Uterus (tissue), 4 donors: ENCODE measurements around the gene SCARF1. TPM values are rescaled to one million over a fixed set of nuclear protein-coding genes. Genes with fewer than 3 reads are reported as not detected.
A peak's percentile ranks its signal among the peaks of the same experiment; 100 is the strongest.

Experiments
- DNase-seq, 2 donors: peaks; one replicate each; pipeline ENCODE4 v3.0.0-alpha.2; 2019 to 2020
- H3K27ac ChIP-seq, 2 donors: fragments of 200-600 bp; sonication (generic); 1 replicate in 1 of 2; 2 replicates in 1 of 2; pipeline ENCODE4 v1.5.1; 2016 to 2018
- H3K27me3 ChIP-seq, 2 donors: fragments of 200-600 bp; sonication (generic); one replicate each; pipeline ENCODE4 v1.5.1; 2018 to 2019; ENCODE audit warnings: control low read depth in 1 of 2
- H3K36me3 ChIP-seq, 2 donors: fragments of 200-600 bp; sonication (generic); one replicate each; pipeline ENCODE4 v1.5.1; 2019; ENCODE audit warnings: control low read depth in 1 of 2
- H3K4me1 ChIP-seq, 2 donors: fragments of 200-600 bp; sonication (generic); one replicate each; pipeline ENCODE4 v1.5.1; 2018 to 2019; ENCODE audit warnings: control low read depth in 1 of 2
- H3K4me3 ChIP-seq, 2 donors: fragments of 200-600 bp; sonication (generic); 1 replicate in 1 of 2; 2 replicates in 1 of 2; pipeline ENCODE4 v1.5.1; 2018 to 2019; ENCODE audit warnings: mild to moderate bottlenecking in 1 of 2
- H3K9me3 ChIP-seq, 2 donors: fragments of 200-600 bp; sonication (generic); one replicate each; pipeline ENCODE4 v1.5.1; 2019; ENCODE audit warnings: control low read depth in 1 of 2
- POLR2A ChIP-seq, 2 donors: fragments of 450-650 bp; IDR thresholded peaks; one replicate each; pipeline ENCODE4 v1.6.1; 2016; ENCODE audit warnings: antibody characterized with exemption in 2 of 2, mild to moderate bottlenecking in 1 of 2, moderate library complexity in 1 of 2
- intact Hi-C: fragments of 100-400 bp; cut with DNase I; formaldehyde crosslinking; loops from one replicate; pipeline ENCODE4 v1.15.1; 2023; ENCODE audit warnings: low total_unique reads
- total RNA-seq, 4 donors: library from RNA; depleted of rRNA in 3 of 4; stranded (reverse); fragments of >200 nt in 3 of 4; gene quantifications; one replicate each; pipeline versions ENCODE4 v1.1.0 to v1.2.4, GENCODE V29; 2014 to 2023
- TF ChIP-seq, protein P1 (sequence below), 4 experiments: fragments of 200-600 bp in 2 of 4; fragments of 450-650 bp in 2 of 4; sonication (generic) in 2 of 4; IDR thresholded peaks; one replicate each; pipeline ENCODE4 v1.5.1; 2016 to 2019; ENCODE audit warnings: antibody characterized with exemption in 4 of 4, mild to moderate bottlenecking in 2 of 4, moderate library complexity in 1 of 4
- donor health status: DM: yes; HTN: yes; CAD: no.

Gene SCARF1
- total RNA-seq, 4 donors from 2014 or later = 4.4 to 33.2 (median 14.2) TPM

DNA sequence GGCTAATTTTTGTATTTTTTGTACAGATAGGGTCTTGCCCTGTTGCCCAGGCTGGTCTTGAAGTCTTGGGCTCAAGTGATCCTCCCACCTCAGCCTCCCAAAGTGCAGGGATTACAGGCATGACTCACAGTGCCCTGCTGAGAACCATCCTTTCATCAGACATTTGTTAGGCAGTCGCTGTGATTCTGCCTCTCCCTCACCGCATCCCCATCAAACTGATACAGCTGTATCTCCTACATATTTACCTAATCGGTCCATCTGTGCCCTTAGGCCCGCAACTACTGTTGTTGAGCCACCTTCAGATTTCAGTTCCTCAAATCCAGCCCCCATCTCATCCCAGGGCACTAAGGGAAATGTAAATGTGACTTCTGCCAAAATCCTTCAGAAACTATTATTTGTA, 14.9 kb downstream of the SCARF1 start:
- intact Hi-C loops = no loop called here
- DNase-seq = no peak
- no peak for TF ChIP-seq POLR2A (IDR thresholded peaks at IDR 0.05)
- TF ChIP-seq, protein P1, sequence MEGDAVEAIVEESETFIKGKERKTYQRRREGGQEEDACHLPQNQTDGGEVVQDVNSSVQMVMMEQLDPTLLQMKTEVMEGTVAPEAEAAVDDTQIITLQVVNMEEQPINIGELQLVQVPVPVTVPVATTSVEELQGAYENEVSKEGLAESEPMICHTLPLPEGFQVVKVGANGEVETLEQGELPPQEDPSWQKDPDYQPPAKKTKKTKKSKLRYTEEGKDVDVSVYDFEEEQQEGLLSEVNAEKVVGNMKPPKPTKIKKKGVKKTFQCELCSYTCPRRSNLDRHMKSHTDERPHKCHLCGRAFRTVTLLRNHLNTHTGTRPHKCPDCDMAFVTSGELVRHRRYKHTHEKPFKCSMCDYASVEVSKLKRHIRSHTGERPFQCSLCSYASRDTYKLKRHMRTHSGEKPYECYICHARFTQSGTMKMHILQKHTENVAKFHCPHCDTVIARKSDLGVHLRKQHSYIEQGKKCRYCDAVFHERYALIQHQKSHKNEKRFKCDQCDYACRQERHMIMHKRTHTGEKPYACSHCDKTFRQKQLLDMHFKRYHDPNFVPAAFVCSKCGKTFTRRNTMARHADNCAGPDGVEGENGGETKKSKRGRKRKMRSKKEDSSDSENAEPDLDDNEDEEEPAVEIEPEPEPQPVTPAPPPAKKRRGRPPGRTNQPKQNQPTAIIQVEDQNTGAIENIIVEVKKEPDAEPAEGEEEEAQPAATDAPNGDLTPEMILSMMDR (IDR thresholded peaks at IDR 0.05) = no peak

DNA sequence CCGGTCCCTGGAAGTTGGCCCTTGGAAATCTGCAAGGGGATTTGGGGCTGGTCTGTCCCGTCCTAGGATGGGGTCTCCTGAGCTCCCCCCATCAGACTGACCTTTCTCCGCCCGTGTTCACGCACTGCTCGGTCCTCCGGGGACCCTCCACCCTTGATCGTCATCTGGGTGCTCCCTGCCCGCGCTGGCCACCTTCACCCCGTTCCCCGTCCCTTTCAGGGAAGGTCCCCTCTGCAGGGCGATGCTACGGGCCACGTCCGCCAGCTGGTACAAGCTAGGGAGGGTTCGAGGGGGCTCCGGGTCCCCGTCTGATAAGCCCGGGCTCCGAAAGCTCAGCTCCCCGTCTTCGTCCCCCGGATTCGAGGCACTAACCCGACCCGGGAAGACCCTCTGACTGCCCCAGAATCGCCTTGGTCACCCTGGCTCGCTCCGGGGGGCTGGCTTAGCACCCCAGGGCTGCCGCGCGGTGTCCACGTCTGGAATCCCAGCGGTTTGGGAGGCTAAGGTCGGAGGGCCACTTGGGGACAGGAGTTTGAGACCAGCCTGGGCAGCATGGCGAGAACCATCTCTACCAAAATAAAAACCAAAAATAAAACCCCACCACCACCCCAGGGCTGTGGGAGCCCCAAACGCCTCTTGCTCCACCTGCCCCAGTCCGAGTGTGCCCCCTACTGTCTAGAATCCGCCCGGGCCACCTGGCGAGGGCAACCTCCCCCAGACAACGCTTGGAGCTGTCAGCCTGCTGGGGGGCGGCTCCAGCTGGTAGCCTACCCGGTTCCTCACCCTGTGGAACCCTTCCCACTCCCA, 15.8 kb downstream of the SCARF1 start:
- DNase-seq = no peak
- peak overlapping the region; percentile 85 to 88 for H3K27ac ChIP-seq

More for the DNA sequence above, 14.9 kb downstream of the SCARF1 start:
- Histone ChIP-seq H3K27ac (no peak overlapping the region), H3K9me3 (no peaks in the 10 kb centered on the region), H3K4me3 (no peak overlapping the region), H3K27me3 (no peaks in the 10 kb centered on the region), H3K36me3 (no peaks in the 10 kb centered on the region), H3K4me1 (no peaks in the 10 kb centered on the region)

DNA sequence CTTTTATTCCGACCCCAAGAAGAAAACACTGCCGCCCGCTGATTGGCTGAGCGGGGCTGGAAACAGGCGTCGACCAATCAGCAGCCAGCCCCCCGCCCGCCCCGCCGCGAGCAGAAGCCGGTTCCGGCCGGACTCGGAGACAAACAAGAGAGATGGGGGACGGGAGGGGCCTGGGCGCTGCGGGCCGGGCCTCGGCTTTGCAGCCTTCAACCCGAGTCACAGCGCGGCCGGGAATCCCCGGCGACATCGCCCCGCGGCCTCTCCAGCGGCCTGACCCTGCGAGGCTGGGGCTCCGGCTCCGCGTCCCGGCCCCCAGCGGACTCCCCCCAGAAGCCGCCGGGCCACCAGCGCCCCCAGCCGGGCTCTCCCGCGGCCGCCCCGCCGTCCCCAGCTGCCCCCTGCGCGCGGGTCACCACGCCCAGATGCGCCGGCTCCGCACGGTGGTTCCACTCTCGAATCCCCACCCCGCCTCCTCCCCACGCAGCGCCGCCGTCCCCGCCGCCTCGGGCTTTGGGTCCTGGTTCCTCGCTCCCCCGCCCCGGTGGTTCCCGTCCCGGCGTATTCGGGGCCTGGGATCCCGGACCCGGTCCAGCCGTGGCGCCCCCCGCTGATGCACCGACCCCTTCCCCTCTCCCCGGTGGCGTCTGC, 16.6 kb downstream of the SCARF1 start:
- peak overlapping the region; percentile 62 to 77 for H3K4me3 ChIP-seq
- peak; percentile 16 to 48 for TF ChIP-seq POLR2A (IDR thresholded peaks at IDR 0.05)
- TF ChIP-seq, protein P1 (IDR thresholded peaks at IDR 0.05) = peak; percentile 19 to 59 (median 42)
- H3K27me3 ChIP-seq = no peaks in the 10 kb centered on the region
- no peaks in the 10 kb centered on the region for H3K4me1 ChIP-seq
- peak; percentile 91 to 93 for DNase-seq
- H3K27ac ChIP-seq = peak overlapping the region; percentile 85 to 88
- intact Hi-C loops = loop anchor here (5.0 kb wide), 1 partner anchor 52 kb away; no protein-coding TSS in a partner anchor
- no peaks in the 10 kb centered on the region for H3K36me3 ChIP-seq
- no peaks in the 10 kb centered on the region for H3K9me3 ChIP-seq

More for the DNA sequence above, 15.8 kb downstream of the SCARF1 start:
- Histone ChIP-seq H3K4me1 (no peaks in the 10 kb centered on the region), H3K9me3 (no peaks in the 10 kb centered on the region), H3K4me3 (peak overlapping the region; percentile 62 to 77), H3K27me3 (no peaks in the 10 kb centered on the region), H3K36me3 (no peaks in the 10 kb centered on the region)
- intact Hi-C loops = loop anchor here (5.0 kb wide), 1 partner anchor 52 kb away; no protein-coding TSS in a partner anchor
- TF ChIP-seq POLR2A (IDR thresholded peaks at IDR 0.05) = no peak
- TF ChIP-seq, protein P1 (IDR thresholded peaks at IDR 0.05) = peak; percentile 38 to 50 (median 44)

DNA sequence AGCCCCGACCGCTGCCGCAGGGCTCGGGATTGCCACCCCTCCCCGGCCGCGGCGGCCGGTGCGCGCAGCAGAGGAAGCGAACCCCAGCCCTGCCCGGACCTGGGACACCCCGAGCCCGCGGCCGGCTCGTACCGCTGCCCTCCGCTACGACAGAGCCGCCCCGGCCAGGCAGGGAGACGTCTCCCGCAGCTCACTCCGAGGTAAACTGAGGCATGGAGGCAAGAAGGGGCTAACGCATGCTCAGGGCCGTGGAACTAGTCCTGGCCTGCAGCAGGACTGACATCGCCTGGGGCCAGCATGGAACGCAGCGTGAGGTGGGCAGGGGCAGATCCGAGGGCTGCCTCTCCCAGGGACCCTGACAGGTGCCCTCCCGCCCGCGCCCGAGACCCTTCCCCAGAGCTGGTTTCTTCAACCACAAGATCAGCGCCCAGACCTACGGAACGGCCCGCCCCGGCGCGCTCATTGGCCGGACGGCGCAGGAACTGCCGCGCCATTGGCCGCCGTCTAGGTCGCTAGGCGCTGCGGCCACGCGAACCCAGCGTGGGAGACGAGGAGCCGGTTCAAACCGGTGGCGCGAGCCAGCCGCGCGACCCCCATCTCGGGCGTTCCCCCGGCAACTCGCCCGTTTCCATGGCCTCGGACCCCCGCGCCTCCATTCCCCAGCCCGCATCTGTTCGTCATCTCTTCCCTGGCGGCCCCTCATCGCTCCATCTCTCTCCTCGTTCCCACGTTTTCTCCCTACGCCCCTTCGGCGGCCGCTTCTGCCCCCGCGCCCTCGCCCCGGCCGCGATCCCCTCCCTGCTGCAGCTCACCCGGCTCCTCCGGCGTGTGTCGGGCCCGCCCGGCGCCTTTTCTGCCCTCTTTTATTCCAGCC, 17.3 kb downstream of the SCARF1 start, which contains the start of gene SLC43A2:
TSS of gene SLC43A2 (minus strand) at position 853 of the 874 bp plus-strand sequence. CDS start 960 bp downstream, outside the sequence.
- H3K27ac ChIP-seq = peak within 1 kb of the TSS; percentile 85 to 88
- no peaks in the 10 kb centered on the region for H3K4me1 ChIP-seq
- H3K27me3 ChIP-seq = no peaks in the 10 kb centered on the region
- H3K4me3 ChIP-seq = peak within 1 kb of the TSS; percentile 62 to 77
- H3K36me3 ChIP-seq = no peaks in the 10 kb centered on the region
- TF ChIP-seq POLR2A (IDR thresholded peaks at IDR 0.05) = peak in 1 of 2 donors; percentile 36
- TF ChIP-seq, protein P1 (IDR thresholded peaks at IDR 0.05) = no peak
- H3K9me3 ChIP-seq = no peaks in the 10 kb centered on the region
- peak; percentile 61 to 74 for DNase-seq
- intact Hi-C loops = loop anchor here (5.0 kb wide), 1 partner anchor 51 kb away; no protein-coding TSS in a partner anchor
